ENCODE measurements around the gene IL31RA.

IL31RA gene

DNA sequence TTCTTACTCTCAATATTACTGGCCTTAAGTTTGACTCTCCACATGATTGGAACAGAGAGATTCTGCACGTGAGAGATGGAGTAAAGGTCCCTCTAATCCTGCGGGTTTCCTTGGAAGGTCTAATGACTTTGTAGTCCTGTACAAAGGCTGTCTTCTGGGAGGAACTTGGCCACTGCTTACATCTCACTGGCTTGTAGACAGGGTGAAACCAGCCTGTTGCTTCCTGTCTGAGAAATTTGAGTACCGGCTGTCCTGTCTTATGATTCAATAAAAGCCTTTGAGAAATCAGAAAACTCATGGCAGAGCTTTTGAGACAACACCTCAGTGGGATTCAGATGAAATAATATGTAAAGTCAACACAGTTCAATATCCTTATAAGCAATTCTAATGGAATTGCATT lies 43.0 kb downstream of the IL31RA start:
- H3K9me3 ChIP-seq, result no peaks in the 10 kb centered on the region
- TF ChIP-seq, protein P1, sequence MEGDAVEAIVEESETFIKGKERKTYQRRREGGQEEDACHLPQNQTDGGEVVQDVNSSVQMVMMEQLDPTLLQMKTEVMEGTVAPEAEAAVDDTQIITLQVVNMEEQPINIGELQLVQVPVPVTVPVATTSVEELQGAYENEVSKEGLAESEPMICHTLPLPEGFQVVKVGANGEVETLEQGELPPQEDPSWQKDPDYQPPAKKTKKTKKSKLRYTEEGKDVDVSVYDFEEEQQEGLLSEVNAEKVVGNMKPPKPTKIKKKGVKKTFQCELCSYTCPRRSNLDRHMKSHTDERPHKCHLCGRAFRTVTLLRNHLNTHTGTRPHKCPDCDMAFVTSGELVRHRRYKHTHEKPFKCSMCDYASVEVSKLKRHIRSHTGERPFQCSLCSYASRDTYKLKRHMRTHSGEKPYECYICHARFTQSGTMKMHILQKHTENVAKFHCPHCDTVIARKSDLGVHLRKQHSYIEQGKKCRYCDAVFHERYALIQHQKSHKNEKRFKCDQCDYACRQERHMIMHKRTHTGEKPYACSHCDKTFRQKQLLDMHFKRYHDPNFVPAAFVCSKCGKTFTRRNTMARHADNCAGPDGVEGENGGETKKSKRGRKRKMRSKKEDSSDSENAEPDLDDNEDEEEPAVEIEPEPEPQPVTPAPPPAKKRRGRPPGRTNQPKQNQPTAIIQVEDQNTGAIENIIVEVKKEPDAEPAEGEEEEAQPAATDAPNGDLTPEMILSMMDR (IDR thresholded peaks at IDR 0.05; ENCODE audit: low read depth, low read length), result no peak
- no peaks in the 10 kb centered on the region for H3K27me3 ChIP-seq
- H3K4me1 ChIP-seq, result no peaks in the 10 kb centered on the region
- no peak for DNase-seq
- no peak overlapping the region for H3K4me3 ChIP-seq (ENCODE audit: low read depth, low read length)
- no peaks in the 10 kb centered on the region for H3K36me3 ChIP-seq

DNA sequence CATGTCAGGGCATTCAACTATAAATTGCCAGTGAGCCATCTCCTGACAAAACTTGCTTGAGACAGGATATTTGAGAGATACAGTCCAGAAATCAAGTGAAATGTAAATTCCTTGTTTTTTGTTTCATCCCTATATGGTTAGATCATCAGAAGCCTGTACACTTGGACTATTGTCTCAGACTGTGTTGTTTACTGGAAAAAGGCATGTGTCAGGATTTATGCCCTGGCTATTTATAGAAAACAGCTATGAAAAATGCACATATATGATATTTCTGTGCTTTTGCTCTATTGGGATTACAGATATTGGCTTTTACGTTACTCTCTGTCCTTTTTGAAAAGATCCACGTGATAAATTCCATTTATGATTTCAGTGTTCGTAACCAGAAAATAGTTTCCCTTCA lies 44.2 kb downstream of the IL31RA start:
- TF ChIP-seq, protein P1 (IDR thresholded peaks at IDR 0.05; ENCODE audit: low read depth, low read length), result no peak
- Histone ChIP-seq H3K36me3 (no peaks in the 10 kb centered on the region), H3K27me3 (no peaks in the 10 kb centered on the region), H3K4me1 (no peaks in the 10 kb centered on the region), H3K4me3 (ENCODE audit: low read depth, low read length) (no peak overlapping the region), H3K9me3 (no peaks in the 10 kb centered on the region)
- DNase-seq, result no peak

DNA sequence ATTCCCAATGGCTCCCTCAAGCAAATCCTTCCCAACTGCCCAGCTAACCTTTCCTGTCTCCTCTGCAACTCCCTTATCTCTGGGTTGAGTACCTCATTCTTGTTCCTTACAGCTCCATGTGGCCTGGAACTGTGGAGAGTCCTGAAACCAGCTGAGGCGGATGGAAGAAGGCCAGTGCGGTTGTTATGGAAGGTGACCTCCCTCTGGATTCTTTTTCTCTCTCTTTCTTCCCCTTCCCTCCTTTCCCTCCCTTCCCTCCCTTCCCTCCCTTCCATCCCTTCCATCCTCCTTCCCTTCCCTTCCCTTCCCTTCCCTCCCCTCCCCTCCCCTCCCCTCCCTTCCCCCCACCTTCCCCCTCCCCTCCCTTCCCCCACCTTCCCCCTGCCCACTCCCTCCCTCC lies 45.1 kb downstream of the IL31RA start:
- DNase-seq, result no peak
- H3K4me1 ChIP-seq, result no peaks in the 10 kb centered on the region
- TF ChIP-seq, protein P1 (IDR thresholded peaks at IDR 0.05; ENCODE audit: low read depth, low read length), result no peak
- no peaks in the 10 kb centered on the region for H3K36me3 ChIP-seq
- no peak overlapping the region for H3K4me3 ChIP-seq (ENCODE audit: low read depth, low read length)
- H3K27me3 ChIP-seq, result no peaks in the 10 kb centered on the region
- H3K9me3 ChIP-seq, result no peaks in the 10 kb centered on the region

DNA sequence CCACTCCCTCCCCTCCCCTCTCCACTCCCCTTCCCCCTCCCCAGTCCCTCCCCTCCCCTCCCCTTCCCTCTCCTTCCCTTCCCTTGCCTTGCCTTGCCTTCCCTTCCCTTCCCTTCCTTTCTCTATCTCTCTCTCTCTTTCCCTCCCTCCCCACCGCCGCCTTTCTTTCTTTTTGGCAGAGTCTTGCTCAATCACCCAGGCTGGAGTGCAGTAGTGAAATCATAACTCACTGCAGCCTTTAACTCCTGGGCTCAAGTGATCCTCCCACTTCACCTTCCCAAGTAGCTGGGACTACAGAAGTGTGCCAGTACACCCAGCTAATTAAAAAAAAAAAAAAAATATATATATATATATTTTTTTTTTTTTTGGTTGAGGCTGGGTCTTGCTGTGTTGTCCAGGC lies 45.5 kb downstream of the IL31RA start:
- Histone ChIP-seq H3K36me3 (no peaks in the 10 kb centered on the region), H3K4me1 (no peaks in the 10 kb centered on the region), H3K9me3 (no peaks in the 10 kb centered on the region), H3K27me3 (no peaks in the 10 kb centered on the region), H3K4me3 (ENCODE audit: low read depth, low read length) (no peak overlapping the region)
- no peak for DNase-seq
- TF ChIP-seq, protein P1 (IDR thresholded peaks at IDR 0.05; ENCODE audit: low read depth, low read length), result no peak

DNA sequence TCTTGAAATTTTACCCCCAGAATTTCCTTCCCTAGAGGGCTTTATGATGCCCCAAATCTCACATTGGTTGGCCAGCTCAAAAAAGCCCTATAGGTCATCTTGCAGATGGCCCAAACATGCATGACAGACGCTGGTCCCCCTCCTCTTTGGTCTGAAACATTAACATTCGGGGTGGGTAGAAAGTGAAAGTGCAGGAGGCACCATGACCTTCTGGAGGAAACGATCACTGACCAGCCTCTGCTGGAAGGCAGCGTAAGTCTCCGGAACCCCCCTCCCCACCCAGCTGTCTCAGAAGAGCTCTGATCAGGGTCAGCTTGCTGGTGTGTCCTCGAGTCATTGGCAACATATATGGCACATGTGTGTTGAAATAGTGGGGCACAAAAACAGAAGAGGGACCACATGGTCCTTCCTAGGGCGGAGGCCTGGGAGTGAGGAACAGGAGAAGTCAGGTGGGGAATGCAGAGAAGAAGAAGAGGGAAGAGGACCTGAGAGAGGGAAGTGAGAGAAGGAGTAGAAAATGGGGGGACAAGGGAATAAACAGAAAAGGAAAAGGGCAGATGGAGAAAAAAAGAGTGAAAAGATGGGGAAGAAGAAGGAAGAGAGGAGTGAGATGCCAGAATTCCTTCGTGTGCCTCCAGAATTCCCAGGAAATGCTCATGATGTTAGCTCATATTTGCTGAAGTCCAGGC lies 46.2 kb downstream of the IL31RA start:
- DNase-seq, result no peak
- no peaks in the 10 kb centered on the region for H3K27me3 ChIP-seq

DNA sequence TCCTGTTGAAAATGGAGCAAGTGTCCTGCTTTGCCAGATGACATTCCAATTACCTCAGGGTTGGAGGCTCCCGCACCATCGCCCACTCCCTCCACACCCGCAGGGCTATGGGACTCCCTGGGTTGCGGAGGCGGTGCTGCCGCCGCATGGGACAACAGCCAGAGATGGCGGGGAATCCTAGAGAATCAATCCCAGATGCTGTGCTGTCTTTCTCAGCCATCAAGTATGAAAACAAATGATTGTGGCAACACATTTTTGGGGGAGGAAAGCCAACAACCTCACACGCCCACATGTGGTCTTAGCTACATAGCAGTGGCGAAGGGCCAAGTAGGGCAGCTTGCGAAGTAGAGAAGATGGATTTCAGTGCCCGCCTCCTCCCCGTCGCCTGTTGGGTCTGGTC lies 46.7 kb downstream of the IL31RA start:
- Histone ChIP-seq H3K4me3 (ENCODE audit: low read depth, low read length) (peak overlapping the region; percentile 39), H3K27me3 (no peaks in the 10 kb centered on the region), H3K4me1 (no peaks in the 10 kb centered on the region), H3K36me3 (no peaks in the 10 kb centered on the region), H3K9me3 (no peaks in the 10 kb centered on the region)
- peak; percentile 27 for DNase-seq
- TF ChIP-seq, protein P1 (IDR thresholded peaks at IDR 0.05; ENCODE audit: low read depth, low read length), result no peak

More for the DNA sequence above, 46.2 kb downstream of the IL31RA start:
- peak overlapping the region; percentile 39 for H3K4me3 ChIP-seq (ENCODE audit: low read depth, low read length)
- no peaks in the 10 kb centered on the region for H3K9me3 ChIP-seq
- no peaks in the 10 kb centered on the region for H3K4me1 ChIP-seq
- H3K36me3 ChIP-seq, result no peaks in the 10 kb centered on the region
- TF ChIP-seq, protein P1 (IDR thresholded peaks at IDR 0.05; ENCODE audit: low read depth, low read length), result no peak
